Hepatocyte (in vitro differentiated cells): Measurements from ENCODE around the gene MRPL39. TPM values are rescaled to one million over a fixed set of nuclear protein-coding genes. Genes with fewer than 3 reads are reported as not detected.

Experiments
- DNase-seq: peaks from one replicate; pipeline ENCODE4 v3.0.0-alpha.2; 2016; ENCODE audit warnings: low spot score
- H2AFZ ChIP-seq: fragments of 200-600 bp; sonication (generic); 2 replicates; pipeline ENCODE4 v1.6.0; 2016; ENCODE audit warnings: antibody characterized with exemption, mild to moderate bottlenecking
- H3K27ac ChIP-seq: fragments of 200-600 bp; sonication (generic); 2 replicates; pipeline ENCODE4 v1.5.1; 2016; ENCODE audit warnings: mild to moderate bottlenecking
- H3K27me3 ChIP-seq: fragments of 200-600 bp; sonication (generic); 2 replicates; pipeline ENCODE4 v1.6.1; 2016
- H3K36me3 ChIP-seq: fragments of 200-600 bp; sonication (generic); replicated peaks from 2 replicates; pipeline ENCODE4 v1.5.1; 2016; ENCODE audit warnings: low read depth; ENCODE audit not compliant: insufficient read depth
- H3K4me1 ChIP-seq: fragments of 200-600 bp; sonication (generic); 2 replicates; pipeline ENCODE4 v1.5.1; 2016; ENCODE audit warnings: mild to moderate bottlenecking, moderate library complexity; ENCODE audit not compliant: insufficient read depth
- H3K4me2 ChIP-seq: fragments of 200-600 bp; sonication (generic); 2 replicates; pipeline ENCODE4 v1.6.0; 2016
- H3K4me3 ChIP-seq: fragments of 200-600 bp; sonication (generic); 2 replicates; pipeline ENCODE4 v1.5.1; 2016; ENCODE audit warnings: mild to moderate bottlenecking
- H3K79me2 ChIP-seq: fragments of 200-600 bp; sonication (generic); 2 replicates; pipeline ENCODE4 v1.6.0; 2017; ENCODE audit warnings: mild to moderate bottlenecking
- H3K9me2 ChIP-seq: fragments of 200-600 bp; sonication (generic); replicated peaks from 2 replicates; pipeline ENCODE4 v1.6.0; 2017; ENCODE audit warnings: mild to moderate bottlenecking; ENCODE audit not compliant: insufficient read depth
- H3K9me3 ChIP-seq: fragments of 200-600 bp; sonication (generic); 2 replicates; pipeline ENCODE4 v1.5.1; 2016; ENCODE audit warnings: low read depth, mild to moderate bottlenecking
- H4K20me1 ChIP-seq: fragments of 200-600 bp; sonication (generic); 2 replicates; pipeline ENCODE4 v1.6.0; 2016; ENCODE audit warnings: mild to moderate bottlenecking; ENCODE audit not compliant: insufficient read depth, poor library complexity, severe bottlenecking
- CTCF ChIP-seq: fragments of 200-600 bp; sonication (generic); IDR thresholded peaks from 2 replicates; pipeline ENCODE4 v1.5.1; 2016; ENCODE audit warnings: antibody characterized with exemption, mild to moderate bottlenecking; ENCODE audit not compliant: poor library complexity
- EZH2 ChIP-seq: fragments of 200-600 bp; sonication (generic); IDR thresholded peaks from 2 replicates; pipeline ENCODE4 v1.6.1; 2016; ENCODE audit warnings: antibody characterized with exemption, mild to moderate bottlenecking, borderline replicate concordance
- EZH2phosphoT487 ChIP-seq: fragments of 200-600 bp; sonication (generic); IDR thresholded peaks from one replicate; pipeline ENCODE4 v1.6.1; 2018; ENCODE audit warnings: antibody characterized with exemption, mild to moderate bottlenecking, low read depth, moderate library complexity; ENCODE audit not compliant: unreplicated experiment, severe bottlenecking
- WGBS: methylation state at CpG from one replicate; pipeline ENCODE4 v1.1.6; 2016; ENCODE audit warnings: low lambda C conversion rate; ENCODE audit errors: missing lambda C conversion rate; 5-methylcytosine and 5-hydroxymethylcytosine counted together
- polyA plus RNA-seq: library from polyadenylated mRNA; unstranded; fragments of >200 nt; fragmentation: Nextera tagmentation; extraction: Ambion mirVana; gene quantifications from 2 replicates; pipeline ENCODE4 v1.2.1, GENCODE V29; 2016
- total RNA-seq: library from RNA; depleted of rRNA; stranded (reverse); fragments of >200 nt; gene quantifications from 2 replicates; pipeline ENCODE4 v1.2.3, GENCODE V29; 2014

MRPL39 gene
- total and polyA plus RNA-seq, 2 experiments from 2014 or later = 27.4 to 43.0 TPM

GRCh38 chr21:25560271-25560685 lies 47.0 kb downstream of the MRPL39 start:
- TF ChIP-seq EZH2phosphoT487 (no peak), EZH2 (no peak), CTCF (no peak)
- no peak for DNase-seq
- Histone ChIP-seq H4K20me1 (no peaks in the 10 kb centered on the region), H3K27ac (no peak overlapping the region), H3K9me3 (no peaks in the 10 kb centered on the region), H3K4me1 (no peaks in the 10 kb centered on the region), H3K79me2 (no peaks in the 10 kb centered on the region), H2AFZ (no peak overlapping the region), H3K36me3 (no peaks in the 10 kb centered on the region), H3K27me3 (no peaks in the 10 kb centered on the region), H3K4me2 (no peak overlapping the region), H3K4me3 (no peak overlapping the region), H3K9me2 (no peaks in the 10 kb centered on the region)
- 90% methylated on average over 4 of the region's 4 CpGs for whole genome bisulfite sequencing

GRCh38 chr21:25559746-25560145 lies 47.5 kb downstream of the MRPL39 start:
- Histone ChIP-seq H2AFZ (no peak overlapping the region), H3K9me2 (no peaks in the 10 kb centered on the region), H3K9me3 (no peaks in the 10 kb centered on the region), H4K20me1 (no peaks in the 10 kb centered on the region), H3K27ac (no peak overlapping the region), H3K27me3 (no peaks in the 10 kb centered on the region), H3K36me3 (no peaks in the 10 kb centered on the region), H3K79me2 (no peaks in the 10 kb centered on the region), H3K4me1 (no peaks in the 10 kb centered on the region), H3K4me3 (no peak overlapping the region), H3K4me2 (no peak overlapping the region)
- DNase-seq = no peak
- TF ChIP-seq CTCF (no peak), EZH2phosphoT487 (no peak), EZH2 (no peak)
- 88% methylated on average over 1 of the region's 1 CpG for WGBS

- peaks cover 2% of the 10 kb centered on the region for H3K4me1 ChIP-seq
- no peaks in the 10 kb centered on the region for H3K36me3 ChIP-seq
- H3K4me3 ChIP-seq = no peak overlapping the region
- no peak overlapping the region for H2AFZ ChIP-seq
- no peaks in the 10 kb centered on the region for H3K9me2 ChIP-seq
- H3K79me2 ChIP-seq = no peaks in the 10 kb centered on the region
- H3K27me3 ChIP-seq = no peaks in the 10 kb centered on the region
- no peaks in the 10 kb centered on the region for H4K20me1 ChIP-seq
- no peaks in the 10 kb centered on the region for H3K9me3 ChIP-seq
- WGBS = 91% methylated on average over 2 of the region's 2 CpGs
- no peak for DNase-seq
- no peak overlapping the region for H3K4me2 ChIP-seq
- no peak for TF ChIP-seq EZH2
- TF ChIP-seq EZH2phosphoT487 = no peak
- TF ChIP-seq CTCF = no peak
- no peak overlapping the region for H3K27ac ChIP-seq
Measured at GRCh38 chr21:25558123-25558522, 49.2 kb downstream of the MRPL39 start.

- Histone ChIP-seq H3K9me3 (no peaks in the 10 kb centered on the region), H3K4me1 (peaks cover 4% of the 10 kb centered on the region), H2AFZ (no peak overlapping the region), H3K4me3 (no peak overlapping the region), H4K20me1 (no peaks in the 10 kb centered on the region), H3K79me2 (no peaks in the 10 kb centered on the region), H3K27me3 (no peaks in the 10 kb centered on the region), H3K36me3 (no peaks in the 10 kb centered on the region), H3K4me2 (no peak overlapping the region), H3K27ac (no peak overlapping the region), H3K9me2 (no peaks in the 10 kb centered on the region)
- 92% methylated on average over 1 of the region's 1 CpG for WGBS
- DNase-seq = peak; percentile 43
- no peak for TF ChIP-seq EZH2
- no peak for TF ChIP-seq EZH2phosphoT487
- no peak for TF ChIP-seq CTCF
Measured at GRCh38 chr21:25557180-25557579, 50.1 kb downstream of the MRPL39 start.
